K562 (cell line): Measurements from ENCODE around the gene LGR6. TPM values are rescaled to one million over a fixed set of nuclear protein-coding genes. Genes with fewer than 3 reads are reported as not detected.
A peak's percentile ranks its signal among the peaks of the same experiment; 100 is the strongest.

Source experiments
- BRD4 ChIP-seq: fragments of 200-600 bp; sonication (generic); IDR thresholded peaks from 2 replicates; pipeline ENCODE4 v1.6.1; 2017; ENCODE audit warnings: inconsistent platforms
- CHD1 ChIP-seq: fragments of 200-600 bp; sonication (generic); IDR thresholded peaks from one replicate; pipeline ENCODE4 v1.6.1; 2012; ENCODE audit warnings: mild to moderate bottlenecking, moderate library complexity, low read length, inconsistent platforms
- CREB1 ChIP-seq, 2 experiments: sonication (generic) in 1 of 2; formaldehyde crosslinking in 1 of 2; IDR thresholded peaks; 2 replicates each; pipeline versions ENCODE4 v1.6.1 to v1.8.0; 2012 to 2022; ENCODE audit warnings: inconsistent platforms in 1 of 2, mild to moderate bottlenecking in 1 of 2, missing genetic modification reagents in 1 of 2, moderate library complexity in 1 of 2
- GATAD2B ChIP-seq: fragments of 450-650 bp; IDR thresholded peaks from 2 replicates; pipeline ENCODE4 v1.6.1; 2017; ENCODE audit warnings: mild to moderate bottlenecking, borderline replicate concordance
- KLF13 ChIP-seq: fragments of 450-650 bp; IDR thresholded peaks from 2 replicates; pipeline ENCODE4 v1.6.1; 2016; ENCODE audit warnings: missing genetic modification characterization, low read depth, mild to moderate bottlenecking, missing compliant biosample characterization, moderate library complexity, borderline replicate concordance
- MED1 ChIP-seq: sonication (generic); formaldehyde crosslinking; IDR thresholded peaks from 2 replicates; pipeline ENCODE4 v1.8.1; 2023; ENCODE audit warnings: missing genetic modification reagents, borderline replicate concordance
- NKRF ChIP-seq: fragments of 450-650 bp; IDR thresholded peaks from 2 replicates; pipeline ENCODE4 v1.6.1; 2016; ENCODE audit warnings: borderline replicate concordance
- PHF8 ChIP-seq: fragments of 200-600 bp; sonication (generic); IDR thresholded peaks from 2 replicates; pipeline ENCODE4 v1.6.1; 2012; ENCODE audit warnings: mixed run types, mild to moderate bottlenecking, inconsistent platforms, low read length, moderate library complexity, borderline replicate concordance
- RAD21 ChIP-seq, 2 experiments: fragments of 250-450 bp in 1 of 2; fragments of 450-650 bp in 1 of 2; sonication (Bioruptor Pico) in 1 of 2; formaldehyde crosslinking in 1 of 2; IDR thresholded peaks in 1 of 2; conservative IDR thresholded peaks in 1 of 2; 2 replicates each; pipeline versions ENCODE4 v1.4.0 to v1.8.0; 2020 to 2022; ENCODE audit warnings: mild to moderate bottlenecking in 2 of 2, moderate library complexity in 1 of 2
- RERE ChIP-seq: sonication (generic); formaldehyde crosslinking; IDR thresholded peaks from 2 replicates; pipeline ENCODE4 v1.8.0; 2023; ENCODE audit warnings: missing genetic modification reagents, mild to moderate bottlenecking, borderline replicate concordance
- ZBTB2 ChIP-seq: fragments of 450-650 bp; IDR thresholded peaks from 2 replicates; pipeline ENCODE4 v1.6.1; 2016; ENCODE audit warnings: antibody characterized with exemption
- ZNF175 ChIP-seq: fragments of 200-800 bp; sonication (Bioruptor generic); IDR thresholded peaks from 2 replicates; pipeline ENCODE4 v1.6.1; 2016; ENCODE audit warnings: low read depth, mild to moderate bottlenecking, missing genetic modification characterization, missing compliant biosample characterization
- polyA plus RNA-seq, 8 experiments: library from polyadenylated mRNA; depleted of rRNA in 4 of 8; stranded (reverse) in 5 of 8; unstranded in 3 of 8; fragments of >200 nt; fragmentation: Nextera tagmentation in 2 of 8; fragmentation: Illumina TruSeq in 1 of 8; extraction: Ambion mirVana in 2 of 8; extraction: Trizol in 1 of 8; gene quantifications; 2 replicates each; pipeline versions ENCODE4 v1.2.1 to v1.2.3, GENCODE V29; 2011 to 2014; ENCODE audit warnings: inconsistent platforms in 1 of 8, missing spikeins in 1 of 8
- total RNA-seq, 7 experiments: library from RNA; depleted of rRNA in 6 of 7; stranded (reverse); fragments of >200 nt in 6 of 7; fragmentation: Illumina TruSeq in 2 of 7; extraction: Trizol in 2 of 7; gene quantifications; 2 replicates each; pipeline versions ENCODE4 v1.2.1 to v1.2.3, GENCODE V29; 2011 to 2021; ENCODE audit warnings: low replicate concordance in 1 of 7

LGR6 gene
- total and polyA plus RNA-seq, 9 of the 15 experiments (the other 6 are each of a cell fraction or from before 2014, with no cell fraction given), result 0.01 to 0.54 (median 0.17) TPM; not detected in 1

- TF ChIP-seq PHF8 (peak; percentile 28; the same call in 1 of the 2 replicates), RERE (CRISPR knock-in tag) (0 out of 2 replicates have a peak, but pooled peaks have one; percentile 58), KLF13 (no peak), CREB1 (IDR thresholded peaks at IDR 0.05) (no peak), CREB1 (CRISPR knock-in tag; IDR thresholded peaks at IDR 0.05) (0 out of 2 replicates have a peak, but pooled peaks have one; percentile 13), ZBTB2 (peak; percentile 46; the same call in 1 of the 2 replicates), RAD21 (CRISPR knock-in tag; conservative IDR thresholded peaks at IDR 0.05 in 1 of 2, IDR thresholded peaks at IDR 0.05 in 1 of 2) (no peak), GATAD2B (peak; percentile 32), ZNF175 (peak; percentile 29; the same call in 1 of the 2 replicates), MED1 (CRISPR knock-in tag) (no peak), CHD1 (peak; percentile 58), BRD4 (peak; percentile 59; the same call in 1 of the 2 replicates), NKRF (no peak)
Measured at GRCh38 chr1:202161151-202162046, 32.2 kb upstream of the LGR6 start (continued).
